Measurements from ENCODE around the gene ASTN1.

DNA sequence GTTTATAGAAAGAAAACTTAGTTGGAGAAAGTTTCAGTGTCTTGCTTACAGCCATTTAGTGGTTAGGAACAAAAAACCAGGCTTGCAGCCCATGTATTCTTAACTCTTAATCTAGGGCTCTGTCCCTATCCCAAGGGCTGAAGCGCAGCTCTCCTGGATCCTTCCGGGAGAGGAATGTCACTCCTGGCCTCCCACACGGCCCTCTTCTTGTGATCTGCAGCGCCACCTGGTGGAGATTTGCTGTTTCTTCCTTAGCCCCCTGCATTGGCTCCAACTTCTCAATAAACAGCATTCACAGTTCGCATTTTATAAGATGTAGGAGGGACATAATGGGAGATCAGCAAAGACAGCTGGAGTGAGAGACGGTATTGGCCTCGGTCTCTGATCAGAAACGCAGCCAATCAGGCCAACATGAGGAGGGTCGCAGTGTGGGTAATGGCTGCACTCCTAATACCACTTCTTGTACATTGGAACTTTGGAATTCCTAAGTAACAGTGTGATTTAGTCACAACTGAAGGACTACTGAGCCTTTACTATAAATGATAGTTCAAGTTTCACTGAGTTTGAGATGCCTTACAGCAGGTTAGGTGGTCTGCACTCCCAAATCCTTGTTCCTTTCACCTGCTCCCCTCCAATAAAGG lies 283.4 kb downstream of the ASTN1 start:
- no peak for TF ChIP-seq ZNF124 (CRISPR knock-in tag; IDR thresholded peaks at IDR 0.05)
- 0 out of 2 replicates have a peak, but pooled peaks have one; percentile 28 for TF ChIP-seq HDAC2 (IDR thresholded peaks at IDR 0.05)
- no peak for TF ChIP-seq PTBP1 (IDR thresholded peaks at IDR 0.05; ENCODE audit: low read depth, low read length)
- no peak for TF ChIP-seq FOXJ2 (tag; IDR thresholded peaks at IDR 0.05)
- TF ChIP-seq CREM (IDR thresholded peaks at IDR 0.05; ENCODE audit: low read depth) = no peak
- no peak for TF ChIP-seq TAF1 (IDR thresholded peaks at IDR 0.05; ENCODE audit: control insufficient read depth, extremely low read depth, insufficient read depth, low read length, severe bottlenecking)
- TF ChIP-seq POLR2A (conservative IDR thresholded peaks at IDR 0.05) = no peak
- TF ChIP-seq HNRNPK (IDR thresholded peaks at IDR 0.05; ENCODE audit: low read depth, low read length, poor library complexity, severe bottlenecking) = no peak
- TF ChIP-seq BDP1 (IDR thresholded peaks at IDR 0.05; ENCODE audit: insufficient read depth, insufficient read length) = no peak
- TF ChIP-seq PBX2 (CRISPR knock-in tag; IDR thresholded peaks at IDR 0.05; ENCODE audit: low read depth) = no peak
- no peak for TF ChIP-seq PBX2 (tag; conservative IDR thresholded peaks at IDR 0.05; ENCODE audit: low read depth)
- no peak for TF ChIP-seq NCOA1 (IDR thresholded peaks at IDR 0.05; ENCODE audit: low read depth)
- TF ChIP-seq ERF (CRISPR knock-in tag; IDR thresholded peaks at IDR 0.05) = no peak
- no peak for TF ChIP-seq ELK1 (CRISPR knock-in tag; IDR thresholded peaks at IDR 0.05)

Data from K562 (cell line).